Measurements from ENCODE around the gene TM9SF1.
A peak's percentile ranks its signal among the peaks of the same experiment; 100 is the strongest.

Gene TM9SF1

GRCh38 chr14:24150567-24150966, 44.7 kb downstream of the TM9SF1 start:
- no peak for DNase-seq (ENCODE audit: low read depth)

- DNase-seq (ENCODE audit: low read depth): no peak
Measured at GRCh38 chr14:24150061-24150460, 45.2 kb downstream of the TM9SF1 start.

GRCh38 chr14:24149302-24149969, 45.8 kb downstream of the TM9SF1 start:
- no peak for DNase-seq (ENCODE audit: low read depth)

- DNase-seq (ENCODE audit: low read depth): no peak
Measured at GRCh38 chr14:24147761-24148428, 47.3 kb downstream of the TM9SF1 start.

- DNase-seq (ENCODE audit: low read depth): peak; percentile 97
Measured at GRCh38 chr14:24146978-24147760, 48.1 kb downstream of the TM9SF1 start, which contains the start of gene RNF31. Gene RNF31, plus strand, starts transcription at chr14:24147498. Its CDS starts 201 bp downstream, at chr14:24147699.

GRCh38 chr14:24146453-24146977, 48.7 kb downstream of the TM9SF1 start, which contains the start of gene PSME2:
Gene PSME2, minus strand, starts transcription at chr14:24146610. Its CDS starts 29 bp downstream, at chr14:24146581.
- DNase-seq (ENCODE audit: low read depth): peak; percentile 87

- no peak for DNase-seq (ENCODE audit: low read depth)
Measured at GRCh38 chr14:24145690-24146452, 49.4 kb downstream of the TM9SF1 start.

GRCh38 chr14:24145219-24145618, 50.0 kb downstream of the TM9SF1 start:
- DNase-seq (ENCODE audit: low read depth): no peak

GRCh38 chr14:24144451-24144850, 50.8 kb downstream of the TM9SF1 start:
- DNase-seq (ENCODE audit: low read depth): no peak

- no peak for DNase-seq (ENCODE audit: low read depth)
Measured at GRCh38 chr14:24143511-24143910, 51.7 kb downstream of the TM9SF1 start.

- DNase-seq (ENCODE audit: low read depth): peak; percentile 100
Measured at GRCh38 chr14:24141097-24141880, 54.0 kb downstream of the TM9SF1 start, which contains the start of gene EMC9. Gene EMC9, minus strand, starts transcription at chr14:24141591. Its CDS starts 287 bp downstream, at chr14:24141304.

- no peak for DNase-seq (ENCODE audit: low read depth)
Measured at GRCh38 chr14:24139272-24139934, 55.8 kb downstream of the TM9SF1 start.
